ENCODE results near the gene HS1BP3. TPM values are rescaled to one million over a fixed set of nuclear protein-coding genes. Genes with fewer than 3 reads are reported as not detected.
A peak's percentile ranks its signal among the peaks of the same experiment; 100 is the strongest.

HS1BP3 gene
- total and polyA plus RNA-seq, 8 donors, result 9.5 to 16.8 (median 10.8) TPM

DNA sequence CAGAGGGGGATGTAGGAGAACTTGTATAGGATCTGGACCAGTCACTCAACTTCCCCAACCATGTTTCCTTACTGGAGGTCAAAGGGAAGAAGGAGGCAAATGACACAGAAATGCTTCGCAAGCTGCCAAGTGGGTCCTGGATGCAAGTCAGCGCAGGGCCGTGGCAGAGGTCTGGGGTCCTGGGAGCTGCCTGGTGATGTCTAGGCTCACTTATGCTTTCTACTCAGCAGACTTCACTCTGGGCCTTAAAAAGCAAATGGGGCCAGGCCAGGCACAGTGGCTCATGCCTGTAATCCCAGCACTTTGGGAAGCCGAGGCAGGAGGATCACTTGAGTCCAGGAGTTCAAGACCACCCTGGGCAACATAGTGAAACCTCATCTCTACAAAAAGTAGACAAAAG is 19.9 kb downstream of the HS1BP3 start:
- TF ChIP-seq, protein P1, sequence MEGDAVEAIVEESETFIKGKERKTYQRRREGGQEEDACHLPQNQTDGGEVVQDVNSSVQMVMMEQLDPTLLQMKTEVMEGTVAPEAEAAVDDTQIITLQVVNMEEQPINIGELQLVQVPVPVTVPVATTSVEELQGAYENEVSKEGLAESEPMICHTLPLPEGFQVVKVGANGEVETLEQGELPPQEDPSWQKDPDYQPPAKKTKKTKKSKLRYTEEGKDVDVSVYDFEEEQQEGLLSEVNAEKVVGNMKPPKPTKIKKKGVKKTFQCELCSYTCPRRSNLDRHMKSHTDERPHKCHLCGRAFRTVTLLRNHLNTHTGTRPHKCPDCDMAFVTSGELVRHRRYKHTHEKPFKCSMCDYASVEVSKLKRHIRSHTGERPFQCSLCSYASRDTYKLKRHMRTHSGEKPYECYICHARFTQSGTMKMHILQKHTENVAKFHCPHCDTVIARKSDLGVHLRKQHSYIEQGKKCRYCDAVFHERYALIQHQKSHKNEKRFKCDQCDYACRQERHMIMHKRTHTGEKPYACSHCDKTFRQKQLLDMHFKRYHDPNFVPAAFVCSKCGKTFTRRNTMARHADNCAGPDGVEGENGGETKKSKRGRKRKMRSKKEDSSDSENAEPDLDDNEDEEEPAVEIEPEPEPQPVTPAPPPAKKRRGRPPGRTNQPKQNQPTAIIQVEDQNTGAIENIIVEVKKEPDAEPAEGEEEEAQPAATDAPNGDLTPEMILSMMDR (IDR thresholded peaks at IDR 0.05), result no peak
- FAIRE-seq (no peak), DNase-seq (peak in 1 of 6 donors; percentile 26), ATAC-seq (no peak)
- H3K4me1 ChIP-seq, result peaks cover 0 to 16% (median 0%) of the 10 kb centered on the region in 3 donors
- 93 to 94% methylated on average over 4 of the region's 4 CpGs for WGBS, 2 donors
- peaks cover 0 to 6% (median 0%) of the 10 kb centered on the region in 3 donors for H3K36me3 ChIP-seq
- H3K4me3 ChIP-seq, result no peak overlapping the region
- no peaks in the 10 kb centered on the region for H3K9me3 ChIP-seq
- intact Hi-C loops (cut with DNase I), result no loop called here
- no peaks in the 10 kb centered on the region for H3K27me3 ChIP-seq
- no peak overlapping the region for H3K27ac ChIP-seq

DNA sequence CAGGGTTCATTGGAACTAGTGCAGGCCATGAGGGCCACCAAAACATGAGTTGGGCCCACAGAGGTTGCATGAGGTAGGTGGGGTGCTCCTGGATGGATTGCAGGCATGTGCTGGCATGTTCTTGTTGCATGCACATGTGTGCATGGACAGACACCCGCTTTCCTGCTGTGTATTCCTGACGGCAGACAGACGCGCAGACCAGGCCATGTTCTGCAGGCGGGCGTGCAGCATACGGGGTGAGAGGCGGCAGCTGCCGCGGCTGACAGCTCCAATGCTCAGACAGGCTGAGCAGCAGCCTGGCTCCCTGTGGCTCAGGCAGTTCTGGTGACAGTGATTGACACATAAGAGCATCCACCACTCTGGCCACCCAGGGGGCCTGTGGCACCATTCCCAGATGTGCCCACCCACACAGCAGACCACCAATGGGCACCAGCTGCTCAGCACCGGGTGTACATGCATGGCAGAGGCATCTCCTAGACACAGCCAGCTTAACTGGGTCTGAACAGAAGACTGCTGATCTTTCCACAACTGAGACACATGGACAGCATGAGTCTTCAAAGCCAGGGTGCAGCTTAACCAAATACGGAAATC is 21.2 kb downstream of the HS1BP3 start:
- Histone ChIP-seq H3K4me3 (no peak overlapping the region), H3K9me3 (no peaks in the 10 kb centered on the region), H3K27ac (no peak overlapping the region), H3K27me3 (no peaks in the 10 kb centered on the region), H3K4me1 (peaks cover 0 to 6% (median 0%) of the 10 kb centered on the region in 3 donors), H3K36me3 (peaks cover 0 to 6% (median 0%) of the 10 kb centered on the region in 3 donors)
- ATAC-seq (no peak), DNase-seq (peak in 1 of 6 donors; percentile 42), FAIRE-seq (no peak)
- intact Hi-C loops (cut with DNase I), result no loop called here
- TF ChIP-seq, protein P1 (IDR thresholded peaks at IDR 0.05), result no peak
- 94 to 95% methylated on average over 11 to 12 of the region's 12 CpGs for WGBS, 2 donors

DNA sequence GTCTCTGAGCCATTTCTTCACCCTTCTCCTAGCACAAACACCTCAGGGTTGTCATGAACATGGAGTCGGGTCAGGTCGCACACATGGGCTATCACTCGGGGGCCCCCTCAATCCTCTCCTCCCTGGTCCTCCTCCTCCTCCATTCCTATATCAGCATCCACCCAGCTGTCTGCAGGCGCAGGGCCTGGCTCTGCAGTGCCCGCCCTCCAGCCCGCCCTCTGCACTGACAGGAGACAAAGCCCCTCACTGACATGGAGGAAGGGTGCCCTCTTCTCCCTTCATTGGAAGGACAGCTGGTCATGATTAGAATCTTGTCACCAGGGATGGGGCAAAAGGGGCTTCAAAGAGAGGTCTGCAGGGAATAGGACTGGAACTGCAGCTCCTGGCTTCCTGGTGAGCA is 21.7 kb downstream of the HS1BP3 start:
- FAIRE-seq (no peak), ATAC-seq (no peak), DNase-seq (no peak)
- no peaks in the 10 kb centered on the region for H3K27me3 ChIP-seq
- H3K9me3 ChIP-seq, result no peaks in the 10 kb centered on the region
- TF ChIP-seq, protein P1 (IDR thresholded peaks at IDR 0.05), result no peak
- no peak overlapping the region for H3K4me3 ChIP-seq
- H3K36me3 ChIP-seq, result peaks cover 0 to 10% (median 0%) of the 10 kb centered on the region in 3 donors
- WGBS, 2 donors, result 81 to 86% methylated on average over 6 of the region's 6 CpGs
- H3K4me1 ChIP-seq, result peaks cover 0 to 1% (median 0%) of the 10 kb centered on the region in 3 donors
- intact Hi-C loops (cut with DNase I), result no loop called here
- no peak overlapping the region for H3K27ac ChIP-seq

DNA sequence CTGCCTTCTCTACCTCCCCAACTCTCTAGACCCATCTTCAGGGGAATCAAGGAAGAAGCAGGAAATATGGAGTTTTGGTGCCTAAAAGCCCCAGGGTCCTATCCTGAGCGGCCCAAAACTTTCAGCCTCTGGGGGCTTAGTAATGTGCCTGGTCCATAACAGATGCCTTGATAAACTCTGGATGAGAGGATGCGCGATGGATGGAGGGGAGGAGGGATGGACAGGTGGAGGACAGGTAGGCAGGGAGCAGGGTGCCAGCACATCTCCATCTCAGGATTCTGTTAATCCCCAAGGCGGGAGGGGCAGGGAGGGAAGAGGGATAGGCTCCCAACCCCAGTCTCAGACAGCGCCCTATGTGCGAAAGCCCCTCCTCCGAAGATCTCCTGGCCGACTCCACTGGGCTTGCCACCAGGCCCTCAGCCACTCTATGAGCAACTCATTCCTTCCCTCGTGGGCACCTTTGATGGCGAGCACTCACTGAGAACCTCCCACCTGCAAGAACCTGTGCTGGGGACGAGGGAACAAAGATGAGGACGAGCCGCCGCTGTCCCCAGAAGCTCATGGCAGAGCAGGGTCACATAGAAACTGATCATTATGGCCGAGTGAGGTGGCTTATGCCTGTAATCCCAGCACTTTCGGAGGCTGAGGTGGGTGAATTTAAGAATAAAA is 23.1 kb downstream of the HS1BP3 start:
- DNase-seq (peak in 1 of 6 donors; percentile 28), FAIRE-seq (no peak), ATAC-seq (no peak)
- intact Hi-C loops (cut with DNase I), result no loop called here
- no peak overlapping the region for H3K4me3 ChIP-seq
- no peaks in the 10 kb centered on the region for H3K9me3 ChIP-seq
- H3K4me1 ChIP-seq, result no peaks in the 10 kb centered on the region
- TF ChIP-seq, protein P1 (IDR thresholded peaks at IDR 0.05), result no peak
- 86 to 90% methylated on average over 16 of the region's 16 CpGs for WGBS, 2 donors
- peaks cover 0 to 19% (median 0%) of the 10 kb centered on the region in 3 donors for H3K36me3 ChIP-seq
- H3K27me3 ChIP-seq, result no peaks in the 10 kb centered on the region
- no peak overlapping the region for H3K27ac ChIP-seq

Data from pancreas (tissue), 10 donors.